K562 (cell line): ENCODE results near the gene IFI16. TPM values are rescaled to one million over a fixed set of nuclear protein-coding genes. Genes with fewer than 3 reads are reported as not detected.

Experiments
- ATAC-seq: fragments of 200-7000 bp; cut with Tn5 transposase; 3 replicates; pipeline ENCODE4 v1.9.1; 2020; ENCODE audit warnings: moderate library complexity
- BruUV-seq: library from RNA; stranded (reverse); fragments of 400-500 nt; replicated peaks from 2 replicates; lab custom pipeline; 2021; lab: Mats Ljungman, UMichigan
- CTCF ChIA-PET: fragments of 300-600 bp; formaldehyde crosslinking; extraction: SDS; loops from one replicate; lab custom pipeline; 2021; ENCODE audit warnings: low intra/inter-chr PET ratio; lab: Yijun Ruan, JAX
- POLR2A ChIA-PET: fragments of 300-600, 350-650 bp; sonication (Branson Sonifier 250); formaldehyde crosslinking; extraction: SDS; loops from one replicate; lab custom pipeline; 2021; ENCODE audit warnings: antibody characterized with exemption, inconsistent platforms; lab: Yijun Ruan, JAX
- DNase-seq, 4 experiments: peaks; one replicate each; pipeline versions ENCODE4 v3.0.0 to v3.0.0-alpha.2; 2011 to 2018; ENCODE audit warnings: low spot score in 3 of 4, mixed read lengths in 3 of 4; ENCODE audit errors: extremely low read depth in 1 of 4
- FAIRE-seq: peaks from 2 replicates; lab custom pipeline; 2011; peaks lifted over from hg19 to GRCh38; lab: Jason Lieb, UNC
- H2AFZ ChIP-seq: 2 replicates; pipeline ENCODE4 v1.6.0; 2011; ENCODE audit warnings: low read depth, low read length, control low read depth, inconsistent platforms
- H3K27ac ChIP-seq: fragments of 200-600 bp; 3 replicates; pipeline ENCODE4 v1.8.0; 2011; ENCODE audit warnings: low read depth, mild to moderate bottlenecking, control low read depth, inconsistent platforms, low read length, moderate library complexity, mixed read lengths; ENCODE audit errors: extremely low read depth
- H3K27me3 ChIP-seq, 2 experiments: fragments of 300-600 bp in 1 of 2; 2 replicates in 1 of 2; 3 replicates in 1 of 2; pipeline versions ENCODE4 v1.6.0 to v1.8.0; 2011; ENCODE audit warnings: inconsistent platforms in 2 of 2, low read length in 2 of 2, mild to moderate bottlenecking in 1 of 2, mixed read lengths in 1 of 2, moderate library complexity in 1 of 2; ENCODE audit not compliant: control insufficient read depth in 2 of 2, insufficient read depth in 2 of 2
- H3K36me3 ChIP-seq: fragments of 300-600 bp; 3 replicates; pipeline ENCODE4 v1.8.0; 2011; ENCODE audit warnings: mild to moderate bottlenecking, low read length, inconsistent platforms; ENCODE audit not compliant: control insufficient read depth, insufficient read depth
- H3K4me1 ChIP-seq, 2 experiments: fragments of 200-600 bp in 1 of 2; replicated peaks in 1 of 2; 2 replicates in 1 of 2; 3 replicates in 1 of 2; pipeline versions ENCODE4 v1.5.1 to v1.8.0; 2011; ENCODE audit warnings: inconsistent platforms in 2 of 2, low read length in 2 of 2, mild to moderate bottlenecking in 1 of 2, mixed read lengths in 1 of 2, moderate library complexity in 1 of 2; ENCODE audit not compliant: control insufficient read depth in 2 of 2, insufficient read depth in 2 of 2
- H3K4me2 ChIP-seq: 2 replicates; pipeline ENCODE4 v1.6.1; 2011; ENCODE audit warnings: low read length, control low read depth, inconsistent platforms, mixed read lengths; ENCODE audit not compliant: insufficient read depth
- H3K4me3 ChIP-seq: fragments of 200-600 bp; sonication (generic), shearing (Covaris generic); 2 replicates; pipeline ENCODE4 v1.5.1; 2016; ENCODE audit warnings: control low read depth, inconsistent platforms
- H3K79me2 ChIP-seq: fragments of 200-600 bp; 3 replicates; pipeline ENCODE4 v1.8.0; 2011; ENCODE audit warnings: low read length, inconsistent platforms; ENCODE audit not compliant: control insufficient read depth, insufficient read depth
- H3K9ac ChIP-seq, 2 experiments: 2 replicates each; pipeline versions ENCODE4 v1.6.0 to v1.6.1; 2011; ENCODE audit warnings: low read depth in 2 of 2, low read length in 2 of 2, control low read depth in 1 of 2, inconsistent platforms in 1 of 2, mild to moderate bottlenecking in 1 of 2, mixed read lengths in 1 of 2; ENCODE audit not compliant: insufficient read depth in 1 of 2
- H3K9me1 ChIP-seq: one replicate; pipeline ENCODE4 v1.6.0; 2011; ENCODE audit warnings: inconsistent platforms, mild to moderate bottlenecking, low read length, moderate library complexity; ENCODE audit not compliant: control insufficient read depth, insufficient read depth
- H3K9me3 ChIP-seq: replicated peaks from 2 replicates; pipeline ENCODE4 v1.5.1; 2011; ENCODE audit warnings: low read depth, low read length, inconsistent platforms; ENCODE audit not compliant: control insufficient read depth, insufficient read depth
- H4K20me1 ChIP-seq: replicated peaks from 2 replicates; pipeline ENCODE4 v1.6.1; 2011; ENCODE audit warnings: low read length, inconsistent platforms, mixed read lengths; ENCODE audit not compliant: control insufficient read depth, insufficient read depth
- EWSR1 ChIP-seq: fragments of 450-650 bp; IDR thresholded peaks from 2 replicates; pipeline ENCODE4 v1.6.1; 2018; ENCODE audit warnings: borderline replicate concordance, mild to moderate bottlenecking, low read depth, moderate library complexity; ENCODE audit not compliant: partially characterized antibody
- MYC ChIP-seq, 2 experiments: fragments of 250-450 bp in 1 of 2; sonication (Bioruptor Pico) in 1 of 2; IDR thresholded peaks; 2 replicates each; pipeline versions ENCODE4 v1.5.1 to v1.6.1; 2012 to 2021; ENCODE audit warnings: low read depth in 2 of 2, borderline replicate concordance in 1 of 2, improper control_type of control experiment in 1 of 2, low read length in 1 of 2, mild to moderate bottlenecking in 1 of 2, moderate library complexity in 1 of 2
- SIRT6 ChIP-seq: IDR thresholded peaks from one replicate; pipeline ENCODE4 v1.6.1; 2012; ENCODE audit warnings: low read depth, mild to moderate bottlenecking, control low read depth, inconsistent platforms, low read length, moderate library complexity
- WGBS: fragments of 100-300 bp; shearing (Covaris generic); methylation state at CpG from one replicate; pipeline ENCODE4 v1.1.6; 2016; ENCODE audit warnings: low coverage, mixed read lengths; ENCODE audit not compliant: insufficient coverage; ENCODE audit errors: missing lambda C conversion rate; 5-methylcytosine and 5-hydroxymethylcytosine counted together
- in situ Hi-C: fragments of 300-500 bp; cut with MboI; formaldehyde crosslinking; loops from 4 replicates; pipeline ENCODE4 v1.15.0; 2018; ENCODE audit warnings: inconsistent platforms, mixed read lengths
- intact Hi-C: fragments of 100-400 bp; cut with micrococcal nuclease; formaldehyde crosslinking; loops from 2 replicates; pipeline ENCODE4 v1.14.2; 2022
- polyA plus RNA-seq, 8 experiments: library from polyadenylated mRNA; depleted of rRNA in 4 of 8; stranded (reverse) in 5 of 8; unstranded in 3 of 8; fragments of >200 nt; fragmentation: Nextera tagmentation in 2 of 8; fragmentation: Illumina TruSeq in 1 of 8; extraction: Ambion mirVana in 2 of 8; extraction: Trizol in 1 of 8; gene quantifications; 2 replicates each; pipeline versions ENCODE4 v1.2.1 to v1.2.3, GENCODE V29; 2011 to 2014; ENCODE audit warnings: inconsistent platforms in 1 of 8, missing spikeins in 1 of 8
- total RNA-seq, 7 experiments: library from RNA; depleted of rRNA in 6 of 7; stranded (reverse); fragments of >200 nt in 6 of 7; fragmentation: Illumina TruSeq in 2 of 7; extraction: Trizol in 2 of 7; gene quantifications; 2 replicates each; pipeline versions ENCODE4 v1.2.1 to v1.2.3, GENCODE V29; 2011 to 2021; ENCODE audit warnings: low replicate concordance in 1 of 7
- TF ChIP-seq, protein P1 (sequence below), 3 experiments: IDR thresholded peaks in 2 of 3; conservative IDR thresholded peaks in 1 of 3; 2 replicates each; pipeline ENCODE4 v1.5.1; 2011 to 2012; ENCODE audit warnings: low read length in 3 of 3, mild to moderate bottlenecking in 3 of 3, control low read depth in 2 of 3, improper control_type of control experiment in 1 of 3, inconsistent platforms in 1 of 3, low read depth in 1 of 3, mixed read lengths in 1 of 3, moderate library complexity in 1 of 3; ENCODE audit not compliant: insufficient read depth in 2 of 3

Gene IFI16
- total and polyA plus RNA-seq, 9 of the 15 experiments (the other 6 are each of a cell fraction or from before 2014, with no cell fraction given), result 0.70 to 2.8 (median 1.6) TPM

- no peaks in the 10 kb centered on the region for H3K9me3 ChIP-seq
- no peaks in the 10 kb centered on the region for H3K36me3 ChIP-seq
- 4% methylated on average over 1 of the region's 1 CpG for WGBS
- no peaks in the 10 kb centered on the region for H3K79me2 ChIP-seq
- H3K4me3 ChIP-seq, result no peak overlapping the region
- TF ChIP-seq SIRT6 (no peak), EWSR1 (no peak), MYC (IDR thresholded peaks at IDR 0.05; ENCODE audit: low read depth, low read length) (no peak), MYC (CRISPR knock-in tag; IDR thresholded peaks at IDR 0.05; ENCODE audit: borderline replicate concordance, low read depth) (no peak)
- TF ChIP-seq, protein P1, sequence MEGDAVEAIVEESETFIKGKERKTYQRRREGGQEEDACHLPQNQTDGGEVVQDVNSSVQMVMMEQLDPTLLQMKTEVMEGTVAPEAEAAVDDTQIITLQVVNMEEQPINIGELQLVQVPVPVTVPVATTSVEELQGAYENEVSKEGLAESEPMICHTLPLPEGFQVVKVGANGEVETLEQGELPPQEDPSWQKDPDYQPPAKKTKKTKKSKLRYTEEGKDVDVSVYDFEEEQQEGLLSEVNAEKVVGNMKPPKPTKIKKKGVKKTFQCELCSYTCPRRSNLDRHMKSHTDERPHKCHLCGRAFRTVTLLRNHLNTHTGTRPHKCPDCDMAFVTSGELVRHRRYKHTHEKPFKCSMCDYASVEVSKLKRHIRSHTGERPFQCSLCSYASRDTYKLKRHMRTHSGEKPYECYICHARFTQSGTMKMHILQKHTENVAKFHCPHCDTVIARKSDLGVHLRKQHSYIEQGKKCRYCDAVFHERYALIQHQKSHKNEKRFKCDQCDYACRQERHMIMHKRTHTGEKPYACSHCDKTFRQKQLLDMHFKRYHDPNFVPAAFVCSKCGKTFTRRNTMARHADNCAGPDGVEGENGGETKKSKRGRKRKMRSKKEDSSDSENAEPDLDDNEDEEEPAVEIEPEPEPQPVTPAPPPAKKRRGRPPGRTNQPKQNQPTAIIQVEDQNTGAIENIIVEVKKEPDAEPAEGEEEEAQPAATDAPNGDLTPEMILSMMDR (IDR thresholded peaks at IDR 0.05 in 2 of 3, conservative IDR thresholded peaks at IDR 0.05 in 1 of 3; ENCODE audit: insufficient read depth in 2 of 3, low read depth in 1 of 3, low read length in 3 of 3), result no peak
- in situ Hi-C loops, result no loop called here
- ChIA-PET POLR2A (no interaction called here), CTCF (no interaction called here)
- BruUV-seq, result no TSS peak
- FAIRE-seq (no peak), ATAC-seq (no peak), DNase-seq (no peak)
- no peak overlapping the region for H3K9ac ChIP-seq
- H3K4me1 ChIP-seq, result peaks cover 0 to 3% of the 10 kb centered on the region in 2 experiments; a peak in 3 of 5 replicates
- H3K27me3 ChIP-seq, result no peaks in the 10 kb centered on the region; a peak in 1 of 5 replicates
- H2AFZ ChIP-seq, result no peak overlapping the region
- no peaks in the 10 kb centered on the region for H3K9me1 ChIP-seq
- intact Hi-C loops, result no loop called here
- H3K4me2 ChIP-seq, result no peak overlapping the region
- no peak overlapping the region for H3K27ac ChIP-seq
- H4K20me1 ChIP-seq, result no peaks in the 10 kb centered on the region
These were observed 73.3 kb downstream of the IFI16 start for GRCh38 chr1:159083013-159083412.
